Measurements from ENCODE around the gene RPP40. TPM values are rescaled to one million over a fixed set of nuclear protein-coding genes. Genes with fewer than 3 reads are reported as not detected.

The RPP40 gene
- total RNA-seq, 1 donor from 2014 or later = 14.6 TPM

Other genes starting within 250 kb of the RPP40 start
- 68.2 TPM for gene CDYL, start 227.6 kb downstream of the RPP40 start, total RNA-seq
- gene PPP1R3G, start 81.3 kb upstream of the RPP40 start, total RNA-seq = 2.9 TPM